Activated CD4-positive, alpha-beta T cell treated with anti-CD3 and anti-CD28 coated beads for 4 hours (primary cell): ENCODE measurements around the gene AURKB.

ENCODE experiments used
- DNase-seq, 2 donors: peaks; one replicate each; pipeline ENCODE4 v3.0.0-alpha.2; 2020

Gene AURKB

GRCh38 chr17:8160741-8161221 is 49.6 kb downstream of the AURKB start:
- no peak for DNase-seq

GRCh38 chr17:8160224-8160577 is 50.2 kb downstream of the AURKB start:
- no peak for DNase-seq

DNA sequence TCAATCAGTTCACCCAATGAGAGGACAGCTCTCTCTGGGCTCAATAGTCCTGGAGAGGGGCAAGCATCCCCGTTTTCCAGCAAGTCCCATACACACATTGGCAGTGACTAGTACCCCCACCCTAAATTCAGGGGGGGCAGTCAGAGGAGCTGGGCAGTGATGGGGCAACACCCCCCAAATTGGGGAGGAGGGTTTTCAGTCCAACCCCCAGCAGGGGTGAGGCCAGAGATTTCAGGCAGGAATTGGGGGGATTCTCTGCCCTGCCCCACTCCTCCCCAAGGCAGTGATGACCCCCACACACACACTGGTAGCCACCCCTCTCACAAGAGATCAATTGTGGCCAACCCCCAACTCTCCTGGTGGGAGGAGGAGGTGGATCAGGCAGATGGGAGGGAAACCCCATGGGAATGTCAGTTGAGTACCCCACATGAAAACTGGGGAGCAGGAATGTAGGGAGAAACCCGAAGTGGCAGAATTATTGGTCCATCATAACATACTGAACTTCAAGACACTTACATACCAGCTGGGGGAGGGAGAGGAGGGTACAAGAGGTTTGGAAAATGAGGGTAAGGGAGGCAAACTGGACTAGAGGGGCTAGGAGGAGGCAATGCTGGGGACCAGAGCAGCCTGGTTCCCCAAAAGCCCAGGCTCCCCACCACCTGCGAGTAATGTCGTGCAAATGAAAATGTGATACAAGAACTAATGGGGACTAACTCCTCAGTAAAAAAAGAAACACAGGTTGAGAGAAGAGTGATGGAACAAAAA is 50.7 kb downstream of the AURKB start:
- no peak for DNase-seq

GRCh38 chr17:8159032-8159400 is 51.4 kb downstream of the AURKB start:
- no peak for DNase-seq

GRCh38 chr17:8158267-8159031 is 51.9 kb downstream of the AURKB start:
- peak; percentile 81 to 87 for DNase-seq

DNA sequence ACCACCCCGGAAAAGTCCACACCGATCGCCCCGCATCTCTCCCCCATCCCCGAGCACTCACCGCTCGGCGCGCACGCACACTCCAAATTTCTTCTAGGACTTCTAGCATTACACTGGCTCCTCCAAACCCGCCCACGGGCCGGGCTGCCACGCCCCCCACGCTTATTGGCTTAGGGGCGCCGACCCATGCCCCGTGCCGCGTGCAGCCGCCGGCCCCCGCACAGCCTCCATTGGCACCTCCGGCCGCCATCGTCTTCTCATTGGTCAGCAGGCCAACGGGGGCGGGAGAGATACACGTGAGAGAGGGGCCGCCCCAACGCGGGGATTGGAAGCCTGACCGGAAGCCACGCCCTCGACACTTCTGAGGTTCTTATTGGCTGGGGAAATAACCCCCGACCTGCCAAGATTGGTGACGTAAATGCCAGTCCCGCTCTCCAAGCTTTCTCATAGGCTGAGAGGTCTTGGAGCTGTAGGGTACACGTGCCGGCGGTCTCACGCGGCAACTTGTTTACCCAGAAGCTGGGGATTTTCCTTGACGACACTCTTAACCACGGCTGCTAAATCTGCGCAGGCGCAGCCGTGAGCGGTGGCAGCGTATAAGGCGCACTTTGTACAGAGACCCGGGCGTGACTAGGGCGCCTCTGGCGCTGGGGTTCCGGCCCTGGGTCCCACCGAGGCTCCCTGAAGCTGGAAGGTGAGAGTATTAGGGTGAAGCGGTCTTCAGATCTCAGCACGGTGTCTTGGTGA is 54.0 kb downstream of the AURKB start:
- peak; percentile 100 for DNase-seq

- no peak for DNase-seq
These were observed 54.5 kb downstream of the AURKB start for GRCh38 chr17:8155996-8156245.

DNA sequence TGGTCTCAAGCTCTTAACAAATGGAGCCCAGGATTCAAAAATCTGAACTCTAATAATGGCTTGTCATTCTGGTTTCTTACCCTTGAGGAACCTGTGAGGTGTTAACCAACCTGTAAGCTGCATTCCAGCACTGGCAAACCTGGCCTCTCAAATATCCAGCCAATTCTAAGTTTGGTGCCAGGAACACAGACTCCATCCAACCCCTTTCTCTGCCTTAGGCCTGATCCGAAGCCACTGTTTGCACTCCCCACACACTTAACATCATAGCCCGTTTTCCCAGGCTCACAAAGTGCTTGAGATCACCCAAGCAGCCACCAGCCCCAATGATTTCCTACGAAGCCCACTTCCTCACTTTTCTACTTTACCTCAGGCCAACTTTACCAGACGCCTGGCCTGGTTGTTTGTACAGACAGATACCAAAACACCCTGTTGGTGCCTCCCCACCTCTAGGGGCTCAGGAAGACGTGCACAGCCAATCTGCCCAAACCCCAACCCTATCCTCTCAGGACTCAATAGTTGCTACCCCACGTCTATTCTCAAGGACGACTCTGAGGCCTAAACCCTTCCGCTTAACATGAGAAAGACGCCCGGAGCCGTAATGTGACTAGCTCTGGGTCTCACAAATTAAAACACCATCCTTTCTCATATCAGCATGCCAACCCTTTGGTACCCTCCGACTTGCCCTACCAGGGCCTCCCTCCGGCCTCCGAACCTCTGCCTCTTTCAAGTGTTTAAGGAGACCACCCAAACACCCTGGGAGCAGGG is 55.0 kb downstream of the AURKB start:
- DNase-seq = no peak
